HK-2 (cell line): Measurements from ENCODE around the gene NXPE4.
"Not testable (repeated sequence)": the region's sequence is repeated elsewhere in the genome, so short reads cannot be mapped to it uniquely, and the experiment has no call there.

Experiments used
- DNase-seq: peaks from one replicate; pipeline ENCODE4 v3.0.0-alpha.2; 2018; ENCODE audit not compliant: unreplicated experiment

NXPE4 gene

DNA sequence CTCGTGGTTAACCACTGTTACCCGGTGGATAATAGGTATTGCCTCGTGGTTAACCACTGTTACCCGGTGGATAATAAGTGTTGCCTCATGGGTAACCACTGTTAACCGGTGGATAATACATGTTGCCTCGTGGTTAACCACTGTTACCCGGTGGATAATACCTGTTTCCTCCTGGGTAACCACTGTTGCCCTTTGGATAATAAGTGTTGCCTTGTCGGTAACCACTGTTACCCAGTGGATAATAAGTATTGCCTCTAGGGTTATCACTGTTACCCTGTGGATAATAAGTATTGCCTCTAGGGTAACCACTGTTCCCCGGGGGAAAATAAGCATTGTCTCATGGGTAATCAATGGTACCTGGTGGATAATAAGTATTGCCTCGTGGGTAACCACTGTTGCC, 15.0 kb upstream of the NXPE4 start:
- no peak for DNase-seq

DNA sequence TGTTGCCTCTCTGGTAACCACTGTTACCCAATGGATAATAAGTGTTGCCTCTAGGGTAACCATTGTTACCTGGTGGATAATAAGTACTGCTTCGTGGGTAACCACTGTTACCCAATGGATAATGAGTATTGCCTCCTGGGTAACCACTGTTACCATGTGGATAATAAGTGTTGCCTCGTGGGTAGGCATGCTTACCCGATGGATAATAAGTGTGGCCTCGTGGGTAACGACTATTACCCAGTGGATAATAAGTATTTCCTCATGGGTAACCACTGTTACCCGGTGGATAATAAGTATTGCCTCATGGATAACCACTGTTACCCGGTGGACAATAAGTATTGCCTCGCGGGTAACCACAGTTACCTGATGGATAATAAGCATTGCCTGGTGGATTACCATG, 13.8 kb upstream of the NXPE4 start:
- no peak for DNase-seq

DNA sequence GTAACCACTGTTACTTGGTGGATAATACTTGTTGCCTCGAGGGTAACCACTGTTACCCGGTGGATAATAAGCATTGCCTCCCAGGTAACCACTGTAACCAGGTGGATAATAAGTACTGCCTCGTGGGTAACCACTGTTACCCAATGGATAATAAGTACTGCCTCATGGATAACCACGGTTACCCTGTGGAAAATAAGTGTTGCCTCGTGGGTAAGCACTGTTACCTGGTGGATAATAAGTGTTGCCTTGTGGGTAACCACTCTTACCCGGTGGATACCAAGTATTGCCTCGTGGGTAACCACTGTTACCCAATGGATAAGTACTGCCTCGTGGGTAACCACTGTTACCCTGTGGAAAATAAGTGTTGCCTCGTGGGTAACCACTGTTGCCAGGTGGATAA, 13.0 kb upstream of the NXPE4 start:
- DNase-seq: not testable (repeated sequence)

DNA sequence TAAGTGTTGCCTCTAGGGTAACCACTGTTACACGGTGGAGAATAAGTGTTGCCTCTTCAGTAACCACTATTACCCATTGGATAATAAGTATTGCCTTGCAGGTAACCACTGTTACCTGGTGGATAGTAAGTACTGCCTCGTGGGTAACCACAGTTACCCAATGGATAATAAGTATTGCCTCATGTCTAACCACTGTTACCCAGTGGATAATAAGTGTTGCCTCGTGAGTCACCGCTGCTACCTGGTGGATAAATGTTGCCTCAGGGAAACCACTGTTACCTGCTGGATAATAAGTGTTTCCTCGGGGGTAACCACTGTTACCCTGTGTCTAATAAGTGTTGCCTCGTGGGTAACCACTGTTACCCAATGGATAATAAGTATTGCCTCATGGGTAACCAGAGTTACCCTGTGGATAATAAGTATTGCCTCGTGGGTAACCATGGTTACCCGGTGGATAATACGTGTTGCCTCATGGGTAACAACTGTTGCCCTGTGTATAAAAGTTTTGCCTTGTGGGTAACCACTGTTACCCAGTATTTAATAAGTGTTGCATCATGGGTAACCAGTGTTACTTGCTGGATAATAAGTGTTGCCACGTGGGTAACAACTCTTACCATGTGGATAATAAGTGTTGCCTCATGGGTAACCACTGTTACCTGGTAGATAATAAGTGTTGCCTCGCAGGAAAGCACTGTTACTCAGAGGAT, 12.3 kb upstream of the NXPE4 start:
- no peak for DNase-seq

DNA sequence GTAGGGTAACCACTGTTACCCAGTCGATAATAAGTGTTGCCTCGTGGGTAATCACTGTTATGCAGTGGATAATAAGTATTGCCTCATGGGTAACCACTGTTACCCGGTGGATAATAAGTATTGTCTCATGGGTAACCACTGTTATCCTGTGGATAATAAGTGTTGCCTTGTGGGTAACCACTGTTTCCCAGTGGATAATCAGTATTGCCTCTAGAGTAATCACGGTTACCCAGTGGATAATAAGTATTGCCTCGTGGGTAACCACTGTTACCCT, 11.2 kb upstream of the NXPE4 start:
- not testable (repeated sequence) for DNase-seq

DNA sequence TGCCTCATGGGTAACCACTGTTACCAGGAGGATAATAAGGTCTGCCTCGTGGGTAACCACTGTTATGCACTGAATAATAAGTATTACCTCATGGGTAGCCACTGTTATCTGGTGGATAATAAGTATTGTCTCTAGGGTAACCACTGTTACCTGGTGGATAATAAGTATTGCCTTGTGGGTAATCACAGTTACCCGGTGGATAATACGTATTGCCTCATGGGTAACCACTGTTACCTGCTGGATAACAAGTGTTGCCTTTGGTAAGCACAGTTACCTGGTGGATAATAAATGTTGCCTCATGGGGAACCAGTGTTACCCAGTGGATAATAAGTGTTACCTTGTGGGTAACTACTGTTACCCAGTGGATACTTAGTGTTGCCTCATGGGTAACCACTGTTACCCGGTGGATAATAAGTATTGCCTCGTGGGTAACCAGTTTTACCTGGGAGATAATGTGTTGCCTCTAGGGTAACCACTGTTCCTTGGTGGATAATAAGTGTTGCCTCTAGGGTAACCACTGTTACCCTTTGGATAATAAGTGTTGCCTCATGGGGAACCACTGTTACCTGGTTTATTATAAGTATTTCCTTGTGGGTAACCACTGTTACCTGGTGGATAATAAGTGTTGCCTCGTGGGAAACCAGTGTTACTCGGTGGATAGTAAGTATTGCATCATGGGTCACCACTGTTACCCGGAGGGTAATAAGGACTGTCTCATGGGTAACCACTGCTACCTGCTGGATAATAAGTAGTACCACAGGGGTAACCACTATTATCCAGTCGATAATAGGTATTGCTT, 10.6 kb upstream of the NXPE4 start:
- no peak for DNase-seq

DNA sequence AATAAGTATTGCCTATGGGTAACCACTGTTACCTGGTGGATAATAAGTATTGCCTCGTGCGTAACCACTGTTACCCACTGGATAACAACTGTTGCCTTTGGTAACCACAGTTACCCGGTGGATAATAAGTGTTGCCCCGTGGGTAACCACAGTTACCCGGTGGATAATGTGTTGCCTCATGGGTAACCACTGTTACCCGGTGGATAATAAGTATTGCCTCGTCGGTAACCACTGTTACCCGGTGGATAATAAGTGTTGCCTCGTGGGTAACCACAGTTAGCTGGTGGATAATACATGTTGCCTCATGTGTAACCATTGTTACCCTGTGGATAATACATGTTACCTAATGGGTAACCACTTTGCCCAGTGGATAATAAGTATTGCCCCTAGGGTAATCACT, 9.8 kb upstream of the NXPE4 start:
- no peak for DNase-seq

DNA sequence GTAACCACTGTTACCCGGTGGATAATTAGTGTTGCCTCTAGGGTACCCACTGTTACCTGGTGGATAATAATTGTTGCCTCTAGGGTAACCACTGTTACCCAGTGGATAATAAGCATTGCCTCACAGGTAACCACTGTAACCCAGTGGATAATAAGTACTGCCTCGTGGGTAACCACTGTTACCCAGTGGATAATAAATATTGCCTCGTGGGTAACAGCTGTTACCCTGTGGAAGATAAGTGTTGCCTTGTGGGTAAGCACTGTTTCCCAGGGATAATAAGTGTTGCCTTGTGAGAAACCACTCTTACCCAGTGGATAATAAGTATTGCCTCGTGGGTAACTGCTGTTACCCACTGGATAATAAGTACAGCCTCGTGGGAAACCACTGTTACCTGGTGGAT, 9.3 kb upstream of the NXPE4 start:
- no peak for DNase-seq

DNA sequence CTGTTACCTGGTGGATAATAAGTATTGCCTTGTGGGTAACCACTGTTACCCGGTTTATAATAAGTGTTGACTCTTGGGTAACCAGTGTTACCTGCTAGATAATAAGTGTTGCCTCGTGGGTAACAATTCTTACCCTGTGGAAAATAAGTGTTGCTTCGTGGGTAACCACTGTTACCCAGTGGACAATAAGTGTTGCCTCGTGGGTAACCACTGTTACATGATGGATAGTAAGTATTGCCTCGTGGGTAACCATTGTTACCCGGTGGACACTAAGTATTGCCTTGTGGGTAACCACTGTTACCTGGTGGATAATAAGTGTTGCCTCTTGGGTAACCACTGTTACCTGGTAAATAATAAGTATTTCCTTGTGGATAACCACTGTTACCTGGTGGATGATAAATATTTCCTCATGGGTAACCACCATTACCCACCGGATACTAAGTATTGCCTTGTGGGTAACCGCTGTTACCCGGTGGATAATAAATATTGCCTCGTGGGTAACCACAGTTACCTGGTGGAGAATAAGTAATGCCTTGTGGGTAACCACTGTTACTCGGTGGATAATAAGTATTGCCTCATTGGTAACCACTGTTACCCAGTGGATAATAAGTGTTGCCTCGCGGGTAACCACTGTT, 8.7 kb upstream of the NXPE4 start:
- no peak for DNase-seq

DNA sequence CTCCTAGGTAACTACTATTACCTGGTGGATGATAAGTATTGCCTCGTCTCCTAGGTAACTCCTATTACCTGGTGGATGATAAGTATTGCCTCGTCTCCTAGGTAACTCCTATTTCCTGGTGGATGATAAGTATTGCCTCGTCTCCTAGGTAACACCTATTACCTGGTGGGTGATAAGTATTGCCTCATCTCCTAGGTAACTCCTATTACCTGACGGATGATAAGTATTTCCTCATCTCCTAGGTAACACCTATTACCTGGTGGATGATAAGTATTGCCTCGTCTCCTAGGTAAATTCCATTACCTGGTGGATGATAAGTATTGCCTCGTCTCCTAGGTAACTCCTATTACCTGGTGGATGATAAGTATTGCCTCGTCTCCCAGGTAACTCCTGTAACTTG, 7.6 kb upstream of the NXPE4 start:
- DNase-seq: not testable (repeated sequence)

DNA sequence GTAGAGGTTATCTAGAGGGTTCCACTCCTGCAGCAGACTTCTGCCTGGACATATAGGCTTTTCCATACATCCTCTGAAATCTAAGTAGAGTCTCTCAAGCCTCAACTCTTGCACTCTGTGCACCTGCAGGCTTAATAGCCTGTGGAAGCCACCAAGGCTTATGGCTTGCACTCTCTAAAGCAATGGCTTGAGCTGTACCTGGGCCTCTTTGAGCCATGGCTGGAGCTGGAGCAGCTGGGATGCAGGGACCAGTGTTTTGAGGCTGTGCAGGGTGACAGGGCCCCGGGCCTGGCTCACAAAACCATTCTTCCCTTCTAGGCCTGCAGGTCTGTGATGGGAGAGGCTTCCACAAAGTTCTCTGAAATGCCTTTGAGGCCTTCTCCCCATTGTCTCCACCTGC, 2.9 kb upstream of the NXPE4 start:
- no peak for DNase-seq

DNA sequence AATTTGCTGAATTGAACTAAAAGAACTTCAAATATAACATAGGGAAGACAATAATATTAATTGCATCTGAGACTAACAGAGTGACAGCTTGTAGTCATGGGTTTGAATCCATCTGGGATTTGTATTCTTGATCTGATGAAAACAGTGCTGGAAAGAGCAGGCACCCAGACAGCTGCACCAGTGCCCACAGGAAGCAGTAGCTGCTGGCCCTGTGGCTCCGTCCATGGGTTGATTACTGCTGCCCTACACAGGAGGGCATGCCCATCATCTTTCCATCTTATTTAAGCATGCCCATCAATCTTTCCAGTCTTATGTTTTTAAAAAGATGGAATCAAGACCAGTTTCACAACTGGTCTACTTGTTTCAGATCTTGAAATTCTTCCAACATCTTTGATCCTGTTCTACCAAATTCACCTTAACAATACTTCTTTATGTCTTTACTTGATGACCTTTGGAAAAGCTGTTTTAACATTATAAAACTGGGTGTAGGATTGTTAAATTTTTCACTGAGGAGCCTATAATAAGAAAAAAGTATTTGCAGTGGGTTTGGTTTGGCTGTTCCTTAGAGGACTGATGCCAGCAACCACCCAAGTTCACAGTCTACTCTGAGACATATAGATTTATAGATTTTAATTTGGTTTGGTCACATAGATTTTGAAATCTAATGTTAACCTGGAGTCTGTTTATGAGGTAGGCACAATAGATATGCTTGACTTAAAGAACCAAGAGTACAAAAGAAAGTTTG, 761 bp upstream of the NXPE4 start:
- DNase-seq: no peak

DNA sequence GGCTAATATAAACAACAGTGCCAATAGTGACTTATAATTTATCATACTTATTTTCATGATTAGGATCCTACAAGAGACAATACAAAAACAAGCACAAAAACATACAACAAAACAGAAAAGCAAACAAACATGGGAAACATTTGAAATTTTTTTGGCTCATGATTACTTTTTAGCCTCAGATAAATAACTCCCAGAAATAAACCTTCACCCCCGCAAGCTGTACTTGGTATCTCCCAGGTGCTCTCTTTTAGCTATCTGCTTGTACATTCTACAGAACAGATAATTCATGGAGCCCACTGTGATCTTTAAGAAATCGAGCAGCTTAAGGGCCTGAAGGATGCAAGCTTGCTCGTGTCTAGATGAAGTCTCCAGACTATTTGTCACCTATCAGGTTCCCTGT, 883 bp downstream of the NXPE4 start:
- no peak for DNase-seq

DNA sequence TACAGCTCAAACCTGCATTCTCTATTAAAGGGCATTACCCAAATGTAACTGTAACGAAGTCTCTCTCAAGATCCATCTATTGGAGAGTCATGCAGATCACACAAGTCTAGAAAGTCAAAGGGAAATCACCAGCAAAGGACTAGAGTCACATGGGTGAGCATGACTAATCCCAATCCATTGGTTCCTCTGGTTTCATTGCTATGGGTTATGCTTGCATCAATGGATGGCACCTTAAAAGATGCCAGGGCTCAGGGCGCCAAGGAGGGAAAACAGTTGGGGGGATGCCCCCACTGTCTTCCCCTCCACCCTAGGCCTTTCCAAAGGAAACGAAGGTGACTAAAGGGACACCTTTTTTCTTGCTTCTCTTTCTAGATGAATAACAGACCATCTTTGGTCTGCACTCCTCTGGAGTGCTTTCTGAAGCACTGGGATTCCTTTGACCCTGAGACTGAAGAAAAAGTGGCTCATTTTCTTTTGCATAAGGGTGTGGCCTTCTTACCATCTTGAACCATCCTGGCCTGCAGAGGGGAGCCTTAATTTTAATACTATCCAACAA, 8.1 kb downstream of the NXPE4 start:
- DNase-seq: no peak

DNA sequence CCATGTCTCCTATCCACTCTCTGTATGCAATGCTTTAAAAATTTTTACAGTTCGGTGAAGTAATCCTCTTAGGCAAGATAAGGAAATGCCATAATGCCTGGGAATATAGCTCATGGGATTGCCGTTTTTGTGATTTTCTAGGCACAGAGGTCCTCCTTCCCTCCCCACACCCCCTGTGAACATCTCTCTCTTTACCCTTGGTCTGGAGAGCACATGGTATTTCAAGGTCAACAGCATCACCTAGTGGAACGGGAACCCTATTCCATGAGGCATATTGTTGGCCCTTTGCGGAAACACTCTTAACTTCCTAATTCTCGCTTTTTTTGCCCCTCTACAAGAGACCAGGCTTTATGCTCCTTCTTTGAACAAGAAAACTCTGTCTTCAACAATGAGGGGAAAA, 8.8 kb downstream of the NXPE4 start:
- no peak for DNase-seq

DNA sequence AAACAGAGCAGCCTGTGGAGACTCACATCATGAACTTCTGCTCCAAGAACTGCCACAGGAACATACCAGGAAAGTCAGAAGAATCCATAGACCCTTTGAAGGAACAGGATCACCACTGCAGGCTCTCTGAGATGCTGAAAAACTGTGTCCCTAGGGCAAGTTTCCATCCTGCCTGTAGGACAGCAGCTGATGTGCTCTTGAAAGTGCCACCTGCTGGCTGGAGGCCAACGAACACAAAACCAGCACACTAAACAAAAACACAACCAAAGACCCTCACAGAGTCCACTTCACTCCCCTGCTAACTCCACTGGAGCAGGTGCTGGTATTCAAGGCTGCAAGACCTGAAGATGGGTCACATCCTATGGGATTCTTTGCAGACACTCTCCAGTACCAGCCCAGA, 23.9 kb downstream of the NXPE4 start:
- DNase-seq: no peak

DNA sequence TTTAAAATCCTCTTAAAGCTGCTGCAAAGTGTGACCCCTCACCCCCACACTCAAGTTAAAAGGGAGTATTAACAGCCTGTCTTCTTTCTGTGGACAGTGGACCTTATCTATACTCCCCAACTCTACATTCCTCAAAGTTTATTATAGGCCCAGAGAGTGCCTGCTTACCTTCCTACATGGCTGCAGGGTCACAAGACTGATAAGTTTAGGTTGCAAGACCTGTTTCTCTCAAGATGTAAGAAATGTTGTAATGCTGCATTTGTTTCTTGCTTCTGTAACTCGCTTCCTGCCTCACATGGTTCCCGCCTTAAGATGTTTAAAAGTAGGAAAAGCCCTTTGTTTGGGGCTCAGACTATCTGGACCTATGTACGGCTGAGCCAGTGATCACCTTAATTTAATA, 25.8 kb downstream of the NXPE4 start:
- DNase-seq: no peak

DNA sequence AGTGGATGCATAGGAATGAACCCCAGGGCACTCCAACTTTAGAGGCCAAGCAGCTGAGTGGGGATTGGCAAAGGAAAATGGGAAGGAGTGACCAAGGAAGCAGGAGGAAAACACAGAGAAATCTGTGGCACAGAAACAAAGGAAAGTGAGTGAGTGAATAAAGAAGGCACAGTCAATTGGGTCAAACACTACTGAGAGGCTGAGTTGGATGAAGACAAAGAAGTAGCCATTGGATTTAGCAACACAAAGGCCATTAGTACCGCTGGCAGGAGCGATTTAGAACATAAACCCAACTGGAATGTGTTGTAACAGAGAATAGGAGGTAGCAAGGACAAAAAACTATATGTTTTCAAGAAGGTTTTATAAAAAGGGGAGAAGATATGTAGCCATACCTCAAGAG, 29.3 kb downstream of the NXPE4 start:
- no peak for DNase-seq

DNA sequence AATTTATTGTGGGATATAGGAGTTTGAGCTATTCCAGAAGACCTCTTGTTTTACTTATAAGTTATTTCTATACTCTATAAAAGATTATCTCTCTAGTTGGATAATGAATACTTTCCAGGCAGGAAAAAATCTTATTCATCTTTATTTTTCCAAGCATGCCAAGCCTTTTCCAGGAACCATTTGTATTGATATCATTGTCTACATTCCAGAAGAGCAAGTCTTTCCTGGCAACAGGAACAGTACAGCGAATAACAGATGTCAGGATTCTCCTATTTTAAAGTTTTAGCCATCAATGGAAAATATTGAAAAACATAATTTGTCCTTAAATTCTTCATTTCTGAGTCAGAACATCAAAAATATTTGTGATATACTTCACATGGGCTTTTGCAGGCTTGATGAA, 30.8 kb downstream of the NXPE4 start:
- no peak for DNase-seq

DNA sequence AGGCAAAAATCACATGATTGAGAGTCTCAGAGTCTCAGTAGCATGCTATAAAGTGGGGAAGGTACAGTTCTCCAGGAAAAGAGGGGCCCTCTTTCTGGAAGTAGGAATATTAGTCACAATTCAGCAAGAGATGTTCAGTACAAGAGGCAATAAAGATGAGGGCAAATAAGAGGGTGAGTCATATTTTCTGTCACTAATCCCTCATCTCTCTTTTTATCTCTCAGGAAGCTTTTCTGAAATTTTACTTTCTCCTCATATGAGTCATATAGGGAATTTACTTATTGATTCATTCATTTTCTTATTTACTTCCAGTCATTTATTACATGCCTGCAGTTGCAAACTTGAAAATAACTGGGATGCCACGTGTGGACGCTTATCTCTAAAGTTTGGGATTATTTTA, 32.5 kb downstream of the NXPE4 start:
- no peak for DNase-seq

DNA sequence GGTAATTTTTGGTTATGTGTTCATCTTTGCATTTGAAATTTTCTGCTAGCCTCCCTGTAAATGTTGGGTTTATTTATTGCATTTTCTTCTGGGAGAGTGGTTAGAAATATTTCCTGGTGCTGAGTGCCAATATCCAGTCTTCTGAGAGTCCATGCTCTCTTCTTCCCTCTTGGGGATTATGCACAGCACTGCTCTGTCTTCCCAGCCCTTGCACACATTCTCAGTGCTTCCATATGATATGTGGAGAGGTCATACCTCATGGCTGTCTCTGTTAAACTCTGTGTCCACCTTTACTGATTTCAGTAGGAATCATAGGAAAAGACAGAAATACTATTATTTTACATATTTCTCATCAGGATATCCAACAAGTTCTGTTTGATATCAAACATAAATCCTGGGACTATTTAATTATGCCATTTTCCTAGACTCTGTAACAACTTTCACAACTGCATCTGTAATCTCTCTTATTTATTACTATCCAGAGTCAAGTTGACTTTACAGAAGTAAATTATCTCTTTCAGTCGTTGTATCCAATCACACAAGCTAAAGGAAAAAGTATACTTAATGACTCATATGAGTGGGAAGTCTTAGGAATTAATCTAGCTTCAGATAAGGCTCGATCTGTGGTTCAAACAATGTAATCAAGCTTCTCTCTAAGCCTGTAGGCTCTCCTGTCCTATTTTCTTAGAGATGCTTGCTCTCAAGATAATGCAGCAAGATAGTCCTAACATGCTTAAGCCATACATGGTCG, 33.2 kb downstream of the NXPE4 start:
- DNase-seq: no peak
